Dermis microvascular lymphatic vessel endothelial cell (primary cell): ENCODE measurements around the gene TTN. TPM values are rescaled to one million over a fixed set of nuclear protein-coding genes. Genes with fewer than 3 reads are reported as not detected.
"Not testable (repeated sequence)": the region's sequence is repeated elsewhere in the genome, so short reads cannot be mapped to it uniquely, and the experiment has no call there.

Experiments used
- DNase-seq, 2 donors: peaks; one replicate each; pipeline versions ENCODE4 v3.0.0 to v3.0.0-alpha.2; 2010; ENCODE audit warnings: low read depth in 2 of 2
- total RNA-seq: library from RNA; depleted of rRNA; stranded (reverse); fragments of >200 nt; gene quantifications from 2 replicates; pipeline ENCODE4 v1.2.1, GENCODE V29; 2014

TTN gene
- total RNA-seq, 1 donor from 2014 or later: 1.7 TPM

DNA sequence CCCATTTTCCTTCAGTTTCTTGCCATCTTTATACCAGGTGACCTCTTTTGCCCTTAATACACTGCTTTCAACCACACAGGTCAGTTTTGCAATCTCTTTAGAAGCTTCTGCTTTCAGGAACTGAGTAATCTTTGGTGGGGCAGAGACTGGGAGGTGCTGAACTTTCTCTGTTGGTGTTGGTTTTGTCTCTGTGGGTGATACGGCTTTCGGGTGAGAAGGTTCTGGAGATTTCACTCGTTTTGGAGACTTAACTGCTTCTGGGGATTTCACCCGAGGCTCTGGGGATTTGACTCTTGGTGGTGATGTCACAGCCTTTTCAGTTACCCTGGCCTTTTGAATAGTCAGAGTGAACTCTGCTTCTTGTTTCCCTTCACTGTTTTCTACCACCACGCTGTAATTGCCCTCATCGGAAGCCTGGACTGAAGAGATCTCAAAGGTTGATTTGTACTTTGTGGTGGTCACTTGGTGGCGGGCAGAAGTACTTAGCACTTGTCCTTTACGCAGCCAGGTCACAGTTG, 276.5 kb downstream of the TTN start:
- no peak for DNase-seq

DNA sequence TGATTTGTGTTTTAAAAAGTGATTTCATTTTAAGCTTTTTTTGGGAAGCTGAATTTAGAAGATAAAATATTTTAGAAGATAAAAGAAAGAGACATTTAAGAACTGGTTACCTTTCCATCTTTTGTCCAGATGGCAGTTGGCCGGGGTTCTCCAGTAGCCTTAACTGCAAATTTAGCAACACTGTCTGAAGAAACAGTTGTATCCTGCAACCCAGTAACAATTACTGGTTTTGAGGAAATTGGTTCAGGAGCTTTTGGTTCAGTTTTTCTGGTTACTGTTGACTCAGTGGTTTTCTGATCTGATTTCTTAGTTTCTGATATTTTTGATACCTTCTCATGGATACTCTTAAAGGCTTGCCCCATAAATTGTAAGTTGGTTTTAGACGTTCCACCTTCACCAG, 277.1 kb downstream of the TTN start:
- no peak for DNase-seq

DNA sequence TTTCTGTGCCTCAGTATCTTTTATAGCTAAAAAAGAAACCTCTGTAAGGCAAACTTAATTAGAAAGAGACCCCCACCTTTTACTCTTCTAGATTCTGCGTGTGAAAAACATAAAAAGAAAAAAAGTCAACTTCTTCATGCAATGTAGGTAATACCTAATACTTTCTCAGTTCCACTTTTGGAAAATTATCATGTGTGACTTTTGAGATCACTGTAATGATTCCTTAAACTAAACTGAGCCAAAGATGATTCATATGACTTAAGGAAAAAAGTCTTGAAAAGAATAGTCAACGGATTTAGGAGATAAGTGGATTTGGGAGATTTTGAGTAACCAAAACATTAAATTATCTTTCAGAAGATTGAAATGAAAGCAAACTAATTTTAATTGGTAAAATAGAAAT, 278.0 kb downstream of the TTN start:
- no peak for DNase-seq

DNA sequence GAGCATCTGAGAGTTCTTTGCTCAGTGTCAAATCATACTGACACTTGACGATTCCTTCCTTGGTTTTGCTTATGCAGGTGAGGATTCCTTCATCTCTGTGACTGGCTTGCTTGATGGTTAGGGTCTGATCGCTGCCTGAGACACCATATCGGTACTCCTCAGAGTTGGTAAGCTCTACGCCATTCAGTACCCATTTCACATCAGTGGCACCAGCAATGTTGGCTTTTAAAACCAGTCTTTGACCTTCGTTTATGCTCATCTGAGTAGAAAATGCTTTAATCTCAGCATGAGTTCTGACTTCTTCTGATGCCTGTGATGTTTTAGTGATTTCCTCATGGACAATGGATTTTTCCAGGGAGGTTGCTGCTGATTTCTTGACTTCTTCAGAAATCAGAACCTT, 278.6 kb downstream of the TTN start:
- DNase-seq: no peak

DNA sequence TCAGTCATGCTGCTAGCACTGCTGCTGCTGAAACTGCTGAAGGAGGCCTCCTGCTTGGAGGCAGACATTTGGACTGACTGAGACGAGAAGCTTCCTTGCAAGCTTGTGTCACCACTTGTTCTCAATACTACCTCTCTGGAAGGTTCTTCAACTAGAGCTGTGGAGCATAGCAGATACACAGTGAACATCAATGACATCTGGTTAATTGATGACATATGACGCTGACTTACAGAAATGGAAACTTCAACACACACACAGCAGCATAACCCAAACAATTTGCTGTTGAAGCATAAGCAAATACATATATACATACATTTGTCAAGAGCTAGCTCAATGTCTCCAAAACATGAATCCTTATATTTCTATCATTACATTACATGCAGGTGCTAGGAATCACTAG, 279.6 kb downstream of the TTN start:
- no peak for DNase-seq

DNA sequence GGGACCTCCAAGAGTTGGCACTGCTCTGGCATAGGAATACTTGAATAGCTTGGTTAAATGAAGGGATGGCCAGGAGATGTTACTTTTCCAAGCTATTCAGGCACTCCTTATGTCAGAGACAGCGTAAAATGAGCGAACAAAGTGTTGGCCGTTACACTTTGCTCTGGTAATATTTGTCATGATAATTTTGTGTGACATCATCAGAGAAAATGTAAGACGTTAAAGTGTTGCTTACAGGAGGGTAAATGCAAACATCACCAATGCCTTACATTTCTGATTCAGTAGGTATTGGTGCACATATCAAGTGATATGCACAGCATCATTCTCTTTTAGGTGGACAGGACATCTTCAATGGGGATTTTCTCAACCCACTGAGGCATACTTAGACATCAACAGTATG, 281.0 kb downstream of the TTN start:
- no peak for DNase-seq

DNA sequence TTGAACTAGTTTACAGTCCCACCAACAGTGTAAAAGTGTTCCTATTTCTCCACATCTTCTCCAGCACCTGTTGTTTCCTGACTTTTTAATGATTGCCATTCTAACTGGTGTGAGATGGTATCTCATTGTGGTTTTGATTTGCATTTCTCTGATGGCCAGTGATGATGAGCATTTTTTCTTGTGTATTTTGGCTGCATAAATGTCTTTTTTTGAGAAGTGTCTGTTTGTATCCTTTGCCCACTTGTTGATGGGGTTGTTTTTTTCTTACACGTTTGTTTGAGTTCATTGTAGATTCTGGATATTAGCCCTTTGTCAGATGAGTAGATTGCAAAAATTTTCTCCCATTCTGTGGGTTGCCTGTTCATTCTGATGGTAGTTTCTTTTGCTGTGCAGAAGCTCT, 281.8 kb downstream of the TTN start:
- not testable (repeated sequence) for DNase-seq

DNA sequence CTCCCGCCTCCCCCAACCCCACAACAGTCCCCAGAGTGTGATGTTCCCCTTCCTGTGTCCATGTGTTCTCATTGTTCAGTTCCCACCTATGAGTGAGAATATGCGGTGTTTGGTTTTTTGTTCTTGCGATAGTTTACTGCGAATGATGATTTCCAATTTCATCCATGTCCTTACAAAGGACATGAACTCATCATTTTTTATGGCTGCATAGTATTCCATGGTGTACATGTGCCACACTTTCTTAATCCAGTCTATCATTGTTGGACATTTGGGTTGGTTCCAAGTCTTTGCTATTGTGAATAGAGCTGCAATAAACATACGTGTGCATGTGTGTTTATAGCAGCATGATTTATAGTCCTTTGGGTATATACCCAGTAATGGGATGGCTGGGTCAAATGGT, 282.2 kb downstream of the TTN start:
- DNase-seq: not testable (repeated sequence)

DNA sequence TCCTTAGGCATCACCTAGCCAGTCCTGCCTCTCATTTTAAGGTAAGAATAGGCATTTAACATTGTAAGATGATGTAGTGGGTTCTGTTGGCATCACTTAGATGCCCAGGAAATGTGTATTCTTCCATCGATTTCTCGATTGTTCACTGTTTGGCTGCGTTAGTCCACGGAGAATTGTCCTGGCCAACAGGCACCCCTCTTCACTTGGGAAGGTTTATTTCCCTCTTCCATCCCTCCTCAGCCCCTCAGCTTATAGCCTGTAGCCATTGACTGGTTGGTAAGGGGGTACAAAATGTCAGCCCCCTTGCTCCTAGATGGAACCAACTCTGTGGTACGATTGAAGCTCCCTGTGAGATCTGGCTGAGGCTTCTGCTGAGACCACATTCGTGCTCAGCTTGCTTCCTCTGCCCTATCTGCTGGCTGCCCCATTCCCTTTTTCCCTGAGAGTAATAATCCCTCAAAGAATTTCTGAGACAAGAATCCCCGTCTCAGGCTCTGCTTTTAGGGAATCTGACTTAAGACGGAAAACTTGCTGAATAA, 283.6 kb downstream of the TTN start:
- peak in 1 of 2 donors; percentile 6 for DNase-seq

DNA sequence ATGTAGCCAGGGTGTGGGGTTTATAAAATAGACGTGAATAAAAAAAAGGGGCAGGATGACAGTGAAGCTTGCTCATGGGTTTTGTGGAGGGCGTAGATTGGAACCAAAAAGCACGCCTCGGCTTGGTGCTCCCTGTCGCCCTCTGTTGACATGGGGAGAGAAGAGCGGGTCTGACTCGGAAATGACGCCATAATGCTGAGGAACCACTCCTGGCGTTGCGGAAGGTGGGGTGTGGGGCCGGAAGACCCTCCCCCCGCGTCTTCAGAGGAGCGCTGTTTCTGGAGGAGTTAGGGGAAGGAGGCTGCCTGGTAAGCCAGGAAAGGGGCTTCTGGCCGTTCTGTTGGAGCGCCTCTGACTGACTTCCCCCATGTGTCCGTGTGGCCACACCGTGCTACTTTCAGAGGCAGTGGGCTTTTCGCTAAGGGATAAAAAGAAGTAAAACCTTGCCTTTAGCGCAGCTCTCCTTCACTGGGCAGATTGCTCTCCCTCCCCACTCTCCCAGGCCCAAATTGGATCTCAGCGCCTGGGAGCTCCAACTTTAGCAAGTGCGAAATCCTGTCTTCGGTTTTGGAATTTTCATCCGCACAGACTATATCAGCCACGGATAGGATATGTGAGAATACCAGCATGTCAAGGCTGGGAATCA, 284.1 kb downstream of the TTN start:
- DNase-seq: peak; percentile 33 to 82

DNA sequence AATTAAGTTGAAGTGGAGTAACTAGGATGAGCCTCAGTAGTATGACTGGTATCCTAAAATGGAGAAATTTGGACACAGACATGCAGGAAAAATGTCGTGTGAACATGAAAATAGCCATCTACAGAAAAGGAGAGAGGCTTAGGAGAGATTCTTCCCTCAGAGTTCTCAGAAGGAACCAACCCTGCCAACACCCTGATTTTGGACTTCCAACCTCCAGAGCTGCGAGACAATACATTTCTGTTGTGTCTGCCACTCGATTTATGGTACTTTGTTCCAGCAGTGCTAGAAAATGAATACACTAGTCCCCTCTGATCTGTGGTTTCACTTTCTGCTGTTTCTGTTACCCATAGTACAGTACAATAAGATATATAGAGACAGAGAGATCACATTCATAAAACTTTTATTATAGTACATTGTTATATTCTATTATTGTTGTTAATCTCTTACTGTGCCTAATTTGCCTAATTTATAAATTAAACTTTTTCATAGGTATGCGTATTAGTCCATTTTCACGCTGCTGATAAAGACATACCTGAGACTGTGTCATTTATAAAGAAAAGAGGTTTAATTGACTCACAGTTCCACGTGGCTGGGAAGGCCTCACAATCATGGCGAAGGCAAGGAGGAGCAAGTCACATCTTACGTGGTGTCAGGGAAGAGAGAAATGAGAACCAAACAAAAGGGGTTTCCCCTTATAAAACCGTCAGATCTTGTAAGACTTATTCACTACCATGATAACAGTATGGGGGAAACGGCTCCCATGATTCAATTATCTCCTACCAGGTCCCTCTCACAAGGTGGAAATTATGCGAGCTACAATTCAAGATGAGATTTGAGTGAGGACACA, 285.7 kb downstream of the TTN start:
- no peak for DNase-seq

DNA sequence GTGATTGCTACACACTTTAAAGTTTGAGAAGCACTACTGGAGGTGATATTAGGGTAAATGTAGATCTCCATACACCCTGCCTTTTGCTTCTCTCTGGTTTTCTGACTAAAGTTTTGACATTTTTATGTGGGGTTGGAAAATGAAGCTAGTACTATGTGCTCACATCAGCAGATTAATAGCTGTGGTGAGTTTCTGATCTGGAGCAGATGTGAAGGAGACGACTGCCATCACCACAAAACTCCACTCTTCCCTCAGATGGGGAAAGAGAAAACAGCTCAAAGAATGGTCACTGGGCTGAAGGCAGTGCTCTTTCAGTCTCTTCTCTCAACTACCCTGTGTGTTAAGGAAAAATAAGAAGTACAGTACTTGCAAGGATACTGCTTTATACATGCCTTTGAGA, 289.7 kb downstream of the TTN start:
- DNase-seq: no peak

DNA sequence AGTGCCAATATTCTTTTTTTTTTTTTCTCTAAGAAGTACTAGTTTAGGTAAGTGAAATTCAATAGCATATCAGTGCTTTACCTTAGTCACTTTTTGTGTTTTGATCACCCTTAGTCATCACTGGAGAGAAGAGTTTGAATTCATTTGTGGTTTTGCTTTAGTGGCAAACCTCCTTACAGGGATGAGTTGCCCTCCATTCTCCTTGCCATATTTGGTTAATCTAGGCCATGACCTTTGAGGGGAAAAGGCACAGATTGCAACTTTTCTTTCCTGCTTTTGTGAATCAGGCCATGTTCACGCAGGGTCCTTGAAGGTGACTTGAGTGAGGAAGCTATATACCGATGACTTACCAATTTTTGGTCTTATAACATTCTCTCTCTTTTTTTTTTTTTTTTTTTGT, 292.6 kb downstream of the TTN start:
- no peak for DNase-seq

DNA sequence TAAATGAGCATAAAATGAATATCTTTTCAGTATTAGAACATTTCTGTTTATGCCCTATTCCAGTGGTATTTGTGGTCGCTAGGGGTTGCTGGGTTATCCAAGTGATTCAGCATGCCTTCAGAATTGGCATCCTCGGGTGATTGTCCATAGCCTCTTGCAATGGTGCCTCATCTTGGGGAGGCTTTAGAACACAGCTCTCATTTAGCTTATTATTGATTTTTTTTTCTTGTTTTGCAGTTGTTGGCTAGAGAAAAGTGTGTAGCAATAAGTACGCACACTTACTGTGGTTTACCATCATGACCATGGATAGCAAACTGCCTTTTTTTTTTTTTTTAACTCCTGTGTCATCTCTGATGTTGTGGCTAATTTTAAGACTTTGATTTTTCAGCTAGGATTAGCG, 293.3 kb downstream of the TTN start:
- no peak for DNase-seq

DNA sequence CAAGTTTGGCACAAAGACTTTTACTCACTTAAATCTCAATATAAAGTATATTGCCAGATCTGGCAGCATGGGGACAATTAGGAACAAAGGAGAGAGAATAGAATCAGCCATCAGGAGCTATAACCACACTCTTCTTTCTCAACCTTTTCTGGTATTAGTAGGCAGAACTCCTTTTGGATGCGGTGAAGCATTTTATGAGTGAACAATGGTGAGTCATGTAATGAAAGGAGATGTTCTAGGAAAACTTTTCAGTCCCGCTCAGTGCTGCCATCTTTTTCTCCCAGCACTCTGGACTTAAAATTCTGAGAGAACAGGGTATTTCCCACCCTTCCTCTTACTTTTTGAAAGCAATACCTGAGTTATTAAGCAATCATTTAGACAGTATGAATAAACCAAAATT, 294.7 kb downstream of the TTN start:
- no peak for DNase-seq

DNA sequence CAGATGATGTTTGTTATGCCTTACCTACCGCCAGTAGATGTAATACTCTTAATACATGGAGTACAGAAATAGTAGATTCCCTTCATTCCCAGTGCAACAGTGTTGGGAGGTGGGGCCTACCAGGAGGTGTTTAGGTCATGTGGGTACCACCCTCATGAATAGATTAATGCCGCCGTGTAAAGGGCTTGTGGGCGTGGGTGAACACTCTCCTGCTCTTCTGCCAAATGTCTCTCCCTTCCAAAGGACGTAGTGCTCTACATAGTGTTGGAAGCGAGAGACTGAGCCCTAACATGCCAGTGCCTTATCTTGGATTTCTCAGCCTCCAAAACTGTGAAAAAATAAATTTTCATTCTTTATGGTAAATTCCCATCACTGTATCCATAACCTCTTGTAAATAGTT, 296.8 kb downstream of the TTN start:
- DNase-seq: no peak

DNA sequence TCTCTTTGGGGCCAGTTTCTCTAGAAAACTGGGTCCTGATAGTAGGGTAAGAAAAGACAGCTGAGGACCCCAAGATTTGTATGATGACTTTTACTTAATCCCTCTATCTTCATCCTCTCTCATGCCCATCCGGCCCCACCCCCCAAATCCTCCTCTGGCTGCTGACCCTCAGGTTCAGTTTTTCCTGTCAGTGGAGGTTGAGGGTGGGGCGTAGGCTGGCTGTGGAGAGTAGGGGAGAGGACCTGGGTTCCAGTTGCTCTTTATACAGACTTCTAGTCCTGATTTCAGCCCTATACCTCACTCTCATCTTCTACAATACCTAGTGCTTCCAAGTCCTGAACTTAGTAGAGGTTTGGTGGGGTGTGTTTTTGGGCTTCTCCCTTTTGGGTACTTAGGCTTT, 298.6 kb downstream of the TTN start:
- DNase-seq: no peak

DNA sequence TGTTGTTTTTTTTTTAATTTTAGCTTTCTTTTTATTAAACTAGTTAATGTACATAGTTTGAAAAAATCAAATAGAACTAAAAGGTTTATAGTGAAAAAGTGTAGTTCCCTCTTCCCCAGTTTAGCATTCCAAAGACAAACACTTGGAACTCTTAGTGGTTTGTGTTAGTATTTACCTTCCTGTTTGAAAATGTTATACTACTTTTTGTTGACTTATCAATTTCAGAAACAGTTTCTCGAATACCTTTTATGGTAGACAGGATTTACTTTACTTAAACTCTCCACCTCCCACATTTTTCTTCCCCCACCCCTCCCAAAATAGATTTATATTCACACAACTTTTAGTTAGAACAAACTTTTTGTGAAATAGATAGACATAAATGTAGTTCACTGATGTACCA, 300.3 kb downstream of the TTN start:
- no peak for DNase-seq

DNA sequence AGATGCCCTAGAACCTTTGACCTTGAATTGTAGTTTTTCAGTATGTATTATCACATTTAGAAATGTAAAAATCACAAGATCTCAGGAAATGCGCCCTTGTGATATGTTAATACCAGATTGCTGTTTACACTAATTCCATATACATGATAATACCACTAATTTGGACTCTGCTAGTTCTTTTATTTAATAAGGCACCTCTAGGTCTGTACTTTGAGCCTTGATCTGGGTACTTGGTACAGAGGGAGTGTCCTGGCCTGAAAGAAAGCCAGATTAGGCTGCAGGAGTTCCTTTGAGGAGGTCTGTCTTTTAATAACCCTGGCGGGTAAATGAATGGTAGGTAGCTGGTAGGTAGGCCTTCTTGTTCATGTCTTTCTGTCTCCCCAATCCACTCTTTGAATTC, 300.7 kb downstream of the TTN start:
- no peak for DNase-seq

DNA sequence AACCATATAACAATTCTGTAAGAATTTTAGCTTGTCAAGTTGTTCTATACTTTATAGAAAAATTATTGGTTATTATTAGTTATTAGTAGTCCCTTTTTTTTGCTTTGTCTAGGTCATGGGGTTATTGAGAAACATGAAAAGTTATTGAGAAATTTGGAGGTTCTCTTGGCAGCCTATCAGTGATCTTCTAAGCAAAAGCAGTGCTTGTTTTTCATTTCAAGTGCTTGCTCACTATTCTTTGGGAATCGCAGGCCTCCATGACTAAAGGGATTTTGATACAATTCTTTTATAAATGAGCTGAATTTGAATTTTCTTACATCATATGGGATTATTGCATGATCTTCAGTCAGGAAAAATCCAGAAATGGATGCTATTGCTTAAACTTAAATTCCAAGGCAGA, 301.1 kb downstream of the TTN start:
- no peak for DNase-seq

DNA sequence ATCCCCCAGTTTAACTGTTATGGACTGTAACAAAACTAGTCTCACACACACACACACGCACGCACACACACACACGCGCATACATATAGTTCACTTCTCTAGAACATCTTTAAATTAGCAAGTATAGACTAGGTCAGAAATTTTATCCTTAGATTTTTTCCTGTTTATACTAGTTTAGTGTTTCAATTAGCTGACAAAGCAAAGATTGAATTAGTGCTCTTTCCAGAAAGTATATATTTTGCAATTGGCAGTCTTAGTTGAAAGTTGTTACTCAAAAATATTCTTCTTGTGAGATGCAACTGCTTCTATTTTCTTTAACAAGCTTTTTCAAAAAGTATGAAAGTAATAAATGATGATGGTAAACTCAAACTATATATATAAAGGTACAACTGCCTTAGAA, 304.5 kb downstream of the TTN start:
- DNase-seq: no peak

DNA sequence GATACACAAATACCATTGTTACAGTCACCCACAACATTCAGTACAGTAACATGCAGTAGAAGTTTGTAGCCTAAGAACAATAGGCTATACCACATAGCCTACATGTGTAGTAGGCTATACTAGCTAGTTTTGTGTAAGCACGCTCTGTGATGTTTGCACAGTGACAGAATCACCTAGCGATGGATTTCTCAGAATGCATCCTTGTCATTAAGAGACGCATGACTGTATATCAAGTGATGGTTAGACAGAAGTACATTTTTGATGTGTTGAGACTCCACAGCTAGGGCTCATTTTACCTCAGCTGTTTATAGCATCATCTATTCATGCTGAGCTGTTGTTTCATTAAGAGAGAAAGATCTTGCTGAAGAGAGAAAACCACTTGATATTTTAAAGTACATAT, 307.6 kb downstream of the TTN start:
- no peak for DNase-seq

DNA sequence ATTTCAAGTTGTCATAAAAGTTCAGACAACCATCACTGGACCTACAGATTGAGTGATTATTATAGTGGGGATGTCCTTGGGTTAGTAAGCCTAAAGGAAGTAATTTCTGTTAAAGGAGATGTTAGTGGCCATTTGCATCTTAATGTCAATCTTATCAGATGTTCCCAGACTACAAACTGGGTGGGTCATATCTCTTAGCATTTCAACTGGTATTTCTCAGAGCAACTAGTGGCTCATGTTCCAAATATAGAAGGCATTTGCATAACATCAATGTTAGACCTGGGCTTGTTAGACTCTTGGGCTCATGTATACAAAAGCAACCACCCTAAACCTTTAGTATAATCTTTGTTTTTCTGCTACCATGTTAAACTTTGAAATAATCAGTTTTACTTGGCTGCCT, 309.1 kb downstream of the TTN start:
- no peak for DNase-seq
